ENCODE results near the gene GLS2.
"Not testable (repeated sequence)": the region's sequence is repeated elsewhere in the genome, so short reads cannot be mapped to it uniquely, and the experiment has no call there.

GLS2 gene

DNA sequence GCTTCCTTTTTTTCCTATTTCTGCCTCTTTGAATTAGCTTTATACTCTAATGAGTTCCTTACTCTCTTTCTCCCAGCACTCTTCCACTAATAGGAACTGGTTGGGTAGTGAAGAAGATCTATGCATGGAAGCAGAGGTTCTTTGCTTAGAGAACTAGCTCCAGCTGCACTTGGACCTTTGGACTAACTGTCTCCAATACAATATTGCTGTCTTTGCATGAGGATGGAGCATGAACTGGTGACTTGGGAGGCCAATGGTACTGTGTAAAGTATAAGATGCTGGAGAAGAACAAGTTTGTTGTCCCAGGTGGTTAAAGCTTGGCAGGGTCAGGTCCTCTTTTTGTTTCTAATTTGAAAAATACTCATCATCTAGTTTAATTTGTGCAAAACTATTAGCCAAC lies 2.4 kb upstream of the GLS2 start:
- no peak for DNase-seq

DNA sequence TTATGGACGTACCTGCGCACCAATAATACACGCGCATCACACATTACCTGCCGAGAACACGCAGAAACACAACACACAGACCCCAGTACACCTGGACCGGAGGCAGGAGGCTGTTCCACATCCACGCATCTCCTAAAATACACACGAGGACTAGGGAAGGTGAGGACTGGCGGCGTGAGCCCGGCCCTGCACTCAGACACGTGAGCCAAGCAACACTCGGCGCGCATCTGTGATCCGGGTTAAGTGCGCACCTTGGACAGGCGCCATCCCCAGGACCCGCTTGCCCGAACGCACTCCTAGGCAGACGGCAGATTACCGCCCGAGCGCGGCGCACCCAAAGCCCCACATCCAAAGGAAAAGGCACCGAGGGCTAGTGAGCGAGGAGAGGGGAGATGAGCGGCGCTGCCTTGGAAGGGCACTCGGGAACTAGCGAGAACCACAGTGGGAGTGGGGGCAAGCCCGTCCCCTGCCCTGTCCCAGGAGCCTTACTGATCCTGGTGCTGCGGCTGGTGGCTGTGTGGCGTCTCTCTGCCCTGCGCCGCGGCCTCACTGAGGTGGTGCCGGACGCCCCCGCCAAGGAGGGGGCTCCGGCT lies 417 bp downstream of the GLS2 start:
- peak in 1 of 2 experiments; percentile 56 for DNase-seq

DNA sequence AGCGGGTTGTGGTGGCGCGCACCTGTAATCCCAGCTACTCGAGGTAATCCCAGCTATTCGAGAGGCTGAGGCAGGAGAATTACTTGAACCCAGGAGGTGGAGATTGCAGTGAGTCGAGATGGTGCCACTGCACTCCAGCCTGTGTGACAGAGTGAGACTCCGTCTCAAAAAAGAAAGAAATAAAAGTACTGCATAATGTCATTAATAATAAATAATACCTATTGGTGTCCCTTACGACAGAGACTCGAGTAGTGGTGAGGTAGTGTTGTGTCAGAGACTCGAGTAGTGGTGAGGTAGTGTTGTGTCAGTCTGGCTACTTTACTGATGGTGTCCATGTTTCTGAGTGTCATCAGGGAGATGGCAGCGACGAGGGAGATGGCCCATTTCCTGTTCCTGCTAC lies 1.3 kb downstream of the GLS2 start:
- DNase-seq: no peak

DNA sequence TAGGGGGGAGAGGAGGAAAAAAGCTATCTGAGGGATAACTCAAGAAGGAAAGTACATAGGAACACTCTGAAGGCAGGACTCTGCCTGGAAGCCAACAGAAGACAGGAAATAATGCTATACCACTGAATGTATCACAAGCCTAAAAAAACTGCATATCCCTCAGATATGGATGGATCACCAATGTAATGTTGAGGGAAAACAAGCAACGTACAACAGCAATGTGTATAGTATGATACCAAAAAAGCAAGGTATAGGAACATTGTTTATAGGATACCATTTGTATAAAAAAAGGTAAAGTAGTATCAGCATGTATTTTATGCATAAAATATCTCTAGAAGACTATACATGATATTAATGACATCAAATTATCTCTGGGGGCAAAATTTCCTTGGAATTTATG lies 3.4 kb downstream of the GLS2 start:
- DNase-seq: no peak

DNA sequence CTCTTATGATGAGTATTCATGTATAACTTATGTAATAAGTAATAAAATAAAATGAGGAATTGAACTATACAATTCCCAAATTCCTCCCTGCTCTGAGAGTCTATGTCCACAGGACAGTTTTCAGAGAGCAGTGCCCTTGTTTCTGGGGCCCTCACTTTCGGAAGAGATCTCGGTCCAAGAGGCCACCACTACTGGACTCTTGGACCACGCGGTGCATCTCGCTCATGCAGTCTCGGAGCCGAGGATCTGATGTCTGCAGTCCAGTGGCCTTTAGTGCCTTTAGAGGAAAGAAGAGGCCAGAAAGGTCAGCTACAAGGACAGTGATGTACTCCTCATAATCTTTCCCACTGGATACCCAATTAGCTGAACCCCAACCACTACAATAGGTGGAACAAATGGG lies 8.3 kb downstream of the GLS2 start:
- no peak for DNase-seq

DNA sequence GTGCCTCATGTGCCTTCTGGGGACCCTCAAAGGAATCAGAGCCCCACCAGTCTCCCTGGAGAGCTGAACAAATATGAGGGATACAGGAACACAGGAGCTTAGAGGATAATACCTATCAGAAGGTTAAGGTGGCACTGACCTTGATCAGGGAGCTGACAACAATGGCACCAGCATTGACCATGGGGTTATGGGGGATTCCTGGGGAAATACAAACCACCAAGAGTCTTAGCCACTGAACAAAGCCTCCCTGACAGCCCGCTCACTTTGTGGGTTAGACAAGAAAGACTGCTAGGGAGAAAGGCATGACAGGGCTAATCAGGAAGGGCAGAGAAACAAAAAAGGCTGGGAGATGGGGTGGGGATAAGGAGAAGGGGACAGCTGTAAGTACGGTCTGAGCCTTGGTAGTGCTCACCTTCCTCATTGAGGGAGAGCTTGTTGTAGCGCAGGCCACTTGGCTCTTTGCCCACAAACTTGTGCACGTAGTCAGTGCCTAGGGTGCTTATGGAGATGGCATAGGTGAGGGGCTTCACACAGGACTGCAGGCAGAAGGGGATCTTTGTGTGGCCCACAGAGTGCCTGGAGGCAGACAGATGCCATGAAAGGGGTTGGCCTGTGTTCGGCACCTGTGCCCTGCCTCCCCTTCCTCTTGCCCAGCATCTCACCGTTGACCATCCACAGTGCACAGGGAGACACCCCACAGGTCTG lies 10.3 kb downstream of the GLS2 start:
- DNase-seq: no peak

DNA sequence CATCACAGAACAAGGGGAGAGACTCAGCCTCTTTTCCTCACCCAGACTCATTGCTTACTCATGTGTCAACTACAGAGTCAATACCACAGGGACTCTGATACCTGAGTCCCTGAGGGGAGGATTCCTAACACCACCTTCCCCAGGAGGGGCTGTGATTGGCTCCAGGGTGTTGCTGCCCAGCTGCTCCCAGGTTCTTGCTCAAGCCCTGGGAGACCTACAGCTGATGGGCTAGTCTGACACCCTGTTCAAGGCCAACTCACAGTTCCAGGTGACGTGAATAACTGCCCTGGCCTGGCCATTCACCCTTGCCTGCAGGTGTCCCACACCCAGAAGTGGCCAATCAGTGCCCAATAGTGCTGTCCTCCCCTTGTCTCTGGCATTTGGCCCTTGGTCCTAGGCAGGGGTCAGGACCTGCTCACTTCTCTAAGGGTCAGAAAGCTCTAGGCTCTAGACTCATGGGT lies 11.0 kb downstream of the GLS2 start:
- DNase-seq: no peak

DNA sequence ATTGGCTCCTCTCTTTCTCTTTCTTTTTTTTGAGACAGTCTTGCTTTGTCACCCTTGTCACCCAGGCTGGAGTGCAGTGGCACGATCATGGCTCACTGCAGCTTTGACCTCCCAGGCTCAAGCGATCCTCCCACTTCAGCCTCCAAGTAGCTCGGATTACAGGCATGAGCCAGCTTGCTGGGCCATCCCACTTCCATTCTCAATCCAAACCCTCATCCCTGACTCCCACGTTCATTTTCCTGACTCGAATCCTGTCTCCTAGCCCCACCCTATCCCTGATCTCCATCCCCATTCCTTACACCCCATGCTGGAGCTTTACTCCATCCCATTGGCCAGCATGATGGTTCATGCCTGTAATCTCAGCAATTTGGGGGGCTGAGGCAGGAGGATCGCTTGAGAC lies 11.8 kb downstream of the GLS2 start:
- no peak for DNase-seq

DNA sequence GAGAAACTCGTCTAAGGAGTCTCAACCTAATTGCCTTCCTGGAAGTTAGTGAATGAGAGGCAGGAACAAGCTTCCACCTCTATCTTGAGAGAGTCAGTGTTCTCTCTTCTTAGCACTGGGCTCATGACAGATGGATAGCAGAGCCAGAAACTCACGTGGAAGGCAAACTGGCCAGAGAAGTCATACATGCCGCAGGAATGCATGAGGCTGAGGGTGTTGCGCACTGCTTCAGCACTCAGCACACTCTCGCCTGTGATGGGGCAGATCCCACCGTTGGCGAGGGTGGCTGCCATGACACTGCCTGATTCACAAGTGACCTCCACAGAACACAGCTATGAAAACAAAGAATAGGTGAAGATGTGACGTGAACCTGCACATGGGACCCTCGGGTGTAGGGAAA lies 13.6 kb downstream of the GLS2 start:
- no peak for DNase-seq

DNA sequence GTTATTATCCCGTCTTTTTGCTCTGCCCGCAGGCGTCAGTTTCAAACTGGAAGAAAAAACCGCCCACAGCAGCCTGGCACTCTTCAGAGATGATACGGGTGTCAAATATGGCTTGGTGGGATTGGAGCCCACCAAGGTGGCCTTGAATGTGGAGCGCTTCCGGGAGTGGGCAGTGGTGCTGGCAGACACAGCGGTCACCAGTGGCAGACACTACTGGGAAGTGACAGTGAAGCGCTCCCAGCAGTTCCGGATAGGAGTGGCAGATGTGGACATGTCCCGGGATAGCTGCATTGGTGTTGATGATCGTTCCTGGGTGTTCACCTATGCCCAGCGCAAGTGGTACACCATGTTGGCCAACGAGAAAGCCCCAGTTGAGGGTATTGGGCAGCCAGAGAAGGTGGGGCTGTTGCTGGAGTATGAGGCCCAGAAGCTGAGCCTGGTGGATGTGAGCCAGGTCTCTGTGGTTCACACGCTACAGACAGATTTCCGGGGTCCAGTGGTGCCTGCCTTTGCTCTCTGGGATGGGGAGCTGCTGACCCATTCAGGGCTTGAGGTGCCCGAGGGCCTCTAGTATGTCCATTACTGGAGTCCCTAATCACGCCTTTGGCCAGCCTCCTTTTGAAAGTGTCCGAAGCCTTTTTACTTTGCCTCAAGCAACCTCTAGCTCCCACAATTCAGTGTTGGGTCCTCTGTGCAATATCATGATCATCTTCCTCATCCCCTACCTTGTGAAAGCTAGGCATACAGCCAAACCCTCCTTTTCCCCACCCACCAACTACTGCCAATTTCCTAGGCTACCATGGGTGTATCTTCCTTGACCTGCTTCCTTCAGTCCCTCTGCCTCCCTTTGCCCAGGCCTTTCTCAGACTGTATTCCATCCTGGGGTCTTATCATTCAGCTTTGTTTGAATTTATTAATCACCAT lies 18.7 kb downstream of the GLS2 start:
- no peak for DNase-seq

DNA sequence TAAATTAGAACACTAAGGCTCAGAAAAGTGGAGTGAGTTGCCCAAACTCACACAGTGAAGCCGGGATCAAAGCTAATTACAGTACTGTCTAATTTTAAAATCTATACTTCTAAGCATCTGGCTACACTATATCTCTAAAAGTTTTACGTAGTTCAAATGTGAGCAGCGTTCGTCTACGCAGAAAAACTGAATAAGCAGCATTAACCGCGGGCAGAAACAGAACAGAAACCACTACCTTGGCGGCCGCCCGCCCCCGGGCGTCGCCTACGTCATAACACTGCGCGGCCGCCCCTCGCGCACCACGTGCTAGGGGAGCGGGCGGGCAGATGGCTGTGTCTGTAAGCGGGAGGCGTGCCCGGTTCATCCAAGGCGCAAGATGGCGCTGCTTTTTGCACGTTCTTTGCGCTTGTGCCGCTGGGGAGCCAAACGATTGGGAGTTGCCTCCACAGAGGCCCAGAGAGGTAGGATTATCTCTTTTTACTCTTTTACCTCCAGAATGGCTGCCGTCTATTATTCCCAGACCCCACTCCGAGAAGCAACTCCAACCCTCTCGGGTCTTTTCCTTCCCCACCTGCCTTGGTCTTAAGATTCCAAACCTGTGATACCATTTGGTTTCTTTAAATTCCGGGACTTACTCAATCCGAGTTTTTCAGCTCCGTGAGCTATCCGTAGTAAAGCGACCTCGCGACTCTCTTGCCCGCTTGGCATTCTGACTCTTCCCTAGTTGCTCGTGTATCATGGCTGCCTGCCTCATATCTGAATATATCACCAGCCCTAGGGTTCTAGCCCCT lies 19.6 kb downstream of the GLS2 start, which contains the start of gene SPRYD4:
SPRYD4 (plus strand) TSS at position 363 of the 791 bp plus-strand sequence; CDS start at position 377, 14 bp downstream.
- peak; percentile 82 to 93 for DNase-seq

DNA sequence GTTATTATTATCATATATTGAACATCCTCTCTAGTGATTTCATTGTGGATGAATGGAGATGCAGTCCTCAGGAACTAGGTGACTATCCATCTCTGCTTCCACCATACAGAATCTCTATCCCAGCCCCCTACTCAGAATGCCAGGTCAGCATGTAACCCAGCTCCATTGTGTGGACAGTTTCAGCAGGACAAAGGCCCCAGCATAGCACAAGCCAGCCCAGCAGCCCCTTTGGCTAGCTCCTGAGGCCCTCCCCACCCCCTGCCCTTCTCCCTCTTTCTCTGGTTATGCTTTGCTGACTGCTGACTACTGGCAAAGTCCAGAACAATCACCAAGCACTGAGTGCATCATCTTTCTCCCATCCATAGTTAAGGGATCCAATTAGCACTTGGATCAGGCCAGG lies 25.4 kb downstream of the GLS2 start:
- DNase-seq: no peak

DNA sequence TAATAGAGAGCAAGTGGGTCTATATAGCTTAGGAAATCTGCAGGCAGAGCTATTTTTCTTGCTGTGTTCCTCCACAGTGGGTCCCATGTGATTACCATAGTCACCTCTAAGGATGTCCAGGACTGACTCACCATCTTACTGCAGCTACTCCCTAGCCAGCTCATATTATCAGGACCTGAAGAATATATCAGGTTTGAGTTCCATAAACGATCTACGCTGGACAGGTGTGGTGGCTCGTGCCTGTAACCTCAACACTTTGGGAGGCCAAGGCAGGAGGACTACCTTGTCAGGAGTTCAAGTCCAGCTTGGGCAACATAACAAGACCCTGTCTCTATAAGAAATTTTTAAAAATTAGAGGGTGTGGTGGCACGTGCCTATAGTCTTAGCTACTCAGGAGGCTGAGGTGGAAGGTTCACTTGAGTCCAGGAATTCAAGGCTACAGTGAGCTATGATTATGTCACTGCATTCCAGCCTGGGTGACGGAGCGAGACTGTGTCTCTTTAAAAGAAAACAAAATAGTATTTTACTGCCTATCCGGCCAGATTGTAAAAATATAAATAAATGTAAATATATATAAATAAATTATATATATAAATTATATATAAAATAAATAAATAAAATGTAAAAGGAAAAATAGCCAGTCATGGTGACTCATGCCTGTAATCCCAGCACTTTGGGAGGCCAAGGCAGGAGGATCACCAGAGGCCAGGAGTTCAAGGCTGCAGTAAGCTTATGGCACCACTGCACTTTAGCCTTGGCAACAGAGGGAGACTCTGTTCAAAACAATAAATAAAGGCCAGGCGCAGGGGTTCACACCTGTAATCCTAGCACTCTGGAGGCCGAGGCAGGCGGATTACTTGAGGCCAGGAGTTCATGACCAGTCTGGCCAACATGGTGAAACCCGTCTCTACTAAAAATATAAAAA lies 26.5 kb downstream of the GLS2 start:
- DNase-seq: no peak

DNA sequence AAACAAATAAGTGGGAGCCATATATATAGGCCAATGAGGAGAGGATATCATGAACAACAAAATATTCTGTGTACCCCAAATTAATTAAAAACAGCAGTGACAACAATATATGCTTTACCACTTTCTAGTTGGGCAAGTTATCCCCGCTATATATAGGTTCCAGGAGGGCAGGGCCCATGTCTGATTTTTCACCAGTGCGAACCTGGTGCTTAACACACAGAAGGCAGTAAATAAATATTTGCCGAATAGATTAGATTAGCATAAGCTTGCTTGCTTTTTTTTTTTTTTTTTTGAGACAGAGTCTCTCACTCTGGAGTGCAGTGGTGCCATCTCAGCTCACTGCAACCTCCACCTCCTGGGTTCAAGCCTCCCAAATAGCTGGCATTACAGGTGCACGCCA lies 30.1 kb downstream of the GLS2 start:
- DNase-seq: no peak

DNA sequence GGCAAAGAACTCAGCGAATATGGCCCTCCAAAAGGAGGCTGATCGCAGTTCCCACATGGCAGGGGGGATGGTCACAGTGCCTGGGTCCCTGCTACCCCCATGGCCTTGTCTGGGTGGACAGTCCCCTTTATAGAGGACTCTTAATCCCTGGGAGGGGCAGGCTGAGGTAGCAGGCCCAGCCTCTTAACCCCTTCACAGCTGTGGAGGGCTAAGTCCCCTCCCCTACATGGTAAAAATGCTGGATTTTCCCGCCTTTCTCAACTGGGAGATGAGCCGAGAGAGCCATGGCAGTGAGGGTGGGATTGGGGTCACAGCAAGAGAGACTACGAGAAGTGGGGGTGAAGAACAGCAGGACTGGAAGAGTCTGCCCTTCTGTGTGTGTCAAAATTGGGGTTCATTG lies 33.4 kb downstream of the GLS2 start, which contains the start of gene MIP:
MIP (minus strand) TSS at position 101 of the 400 bp plus-strand sequence; CDS start at position 57, 44 bp downstream.
- no peak for DNase-seq

DNA sequence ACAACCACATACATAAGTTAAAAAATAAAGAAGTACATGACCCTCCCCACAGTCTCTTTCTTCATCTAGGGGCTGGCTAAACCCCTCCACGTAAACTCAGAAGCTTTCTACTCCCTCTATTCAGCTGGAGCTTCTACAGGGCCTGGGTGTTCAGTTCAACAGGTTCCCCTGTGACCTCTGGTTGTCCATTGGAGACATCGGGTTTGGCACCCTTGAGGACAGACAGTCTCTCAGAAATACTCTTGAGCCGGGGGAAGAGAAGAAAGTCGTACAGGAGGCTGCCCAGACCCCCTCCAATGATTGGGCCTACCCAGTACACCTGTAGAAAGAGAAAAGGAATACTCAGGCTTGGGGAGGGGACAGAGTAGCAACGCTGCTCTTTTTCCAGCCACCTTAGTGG lies 36.8 kb downstream of the GLS2 start:
- no peak for DNase-seq

DNA sequence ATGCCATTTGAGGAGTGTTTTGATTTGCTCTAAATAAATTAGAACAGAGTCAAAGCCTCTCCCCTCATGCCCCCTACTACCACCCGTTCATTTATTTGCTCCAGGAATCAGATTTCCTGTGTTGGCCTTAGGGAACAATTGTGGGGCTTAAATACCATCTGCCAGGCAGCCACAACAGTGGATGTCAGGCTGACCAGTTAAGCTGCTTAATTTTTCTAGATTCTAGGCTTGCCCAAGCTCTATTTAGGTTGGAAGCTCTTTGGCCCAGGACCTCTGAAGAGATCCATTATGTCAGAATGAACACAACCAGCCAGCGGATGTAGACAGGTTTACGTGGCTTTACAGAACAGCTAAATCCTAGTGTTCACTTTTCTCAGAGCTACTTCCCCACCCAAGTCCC lies 37.7 kb downstream of the GLS2 start:
- DNase-seq: no peak

DNA sequence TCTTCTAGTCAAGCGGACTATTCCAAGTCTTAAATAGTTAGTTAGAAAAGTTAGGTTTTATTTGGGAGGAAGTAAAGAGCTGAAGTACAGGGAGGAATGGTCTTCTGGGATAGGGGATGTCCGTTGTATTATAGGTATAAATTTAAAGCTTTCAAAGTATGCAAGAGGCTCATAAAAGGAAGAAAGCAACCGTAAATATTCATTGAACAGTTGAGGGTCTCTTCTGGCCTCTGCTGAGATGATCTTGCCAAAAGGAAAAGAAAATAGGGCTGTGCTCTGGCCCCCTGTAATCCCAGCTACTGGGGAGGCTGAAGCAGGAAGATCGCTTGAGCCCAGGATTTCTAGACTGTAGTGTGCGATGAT lies 38.4 kb downstream of the GLS2 start:
- no peak for DNase-seq

DNA sequence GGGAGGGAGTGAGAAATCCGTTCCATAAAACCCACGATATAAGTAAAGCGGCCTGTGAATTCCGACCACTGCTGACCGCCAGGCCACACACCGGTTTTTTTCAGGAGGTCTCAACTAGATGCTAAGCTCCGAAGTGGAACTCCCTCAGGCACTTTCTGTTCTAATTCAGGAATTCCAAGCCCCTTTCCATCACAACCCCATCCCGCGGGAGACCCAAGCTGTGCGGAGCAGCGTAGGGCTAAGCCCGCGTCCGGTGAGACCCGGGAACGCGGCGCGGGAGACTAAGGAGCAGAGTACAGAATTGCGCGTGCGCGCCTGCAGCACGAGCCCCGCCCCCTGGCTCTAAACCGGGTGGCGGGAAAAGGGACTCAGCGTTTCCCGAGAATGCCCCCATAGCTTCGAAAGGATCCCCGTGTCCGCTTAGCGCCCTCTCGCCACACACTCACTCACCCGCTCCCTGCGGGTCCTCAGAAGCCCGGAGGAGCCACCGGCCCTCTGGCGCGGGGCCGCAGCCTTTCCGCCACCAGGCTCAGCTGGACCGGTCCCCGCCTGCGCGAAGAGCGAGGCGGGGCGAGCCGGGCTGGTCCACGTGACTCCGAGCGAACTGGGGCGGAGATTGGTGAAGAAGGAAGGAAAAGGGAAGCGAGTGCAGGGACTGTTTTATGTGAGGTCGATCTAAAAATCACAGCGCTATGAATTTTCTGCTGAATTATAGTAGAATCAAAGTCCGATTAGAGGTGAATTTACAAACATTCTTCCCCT lies 38.9 kb downstream of the GLS2 start, which contains the start of gene TIMELESS:
TIMELESS (minus strand) TSS at position 567 of the 762 bp plus-strand sequence. CDS start 15,256 bp downstream, outside the sequence.
- DNase-seq: peak; percentile 74 to 90

DNA sequence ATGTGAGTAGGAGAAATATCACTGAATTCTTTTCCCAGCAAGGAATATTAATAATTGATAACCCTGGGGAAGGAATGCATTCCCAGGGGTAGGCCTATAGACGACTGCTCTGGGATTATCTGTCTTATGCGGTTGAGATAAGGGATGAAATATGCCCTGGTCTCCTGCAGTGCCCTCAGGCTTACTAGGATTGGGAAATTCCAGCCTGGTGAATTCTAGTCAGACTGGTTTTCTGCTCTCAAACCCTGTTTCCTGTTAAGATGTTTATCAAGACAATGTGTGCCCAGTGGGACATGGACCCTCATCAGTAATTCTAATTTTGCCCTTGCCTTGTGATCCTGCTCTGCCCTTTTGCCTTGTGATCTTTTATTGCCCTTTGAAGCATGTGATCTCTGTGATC lies 44.8 kb downstream of the GLS2 start:
- DNase-seq: not testable (repeated sequence)

Measured in NCI-H446 (cell line).